ENCODE data around the gene PYGL. TPM values are rescaled to one million over a fixed set of nuclear protein-coding genes. Genes with fewer than 3 reads are reported as not detected.
"Not testable (repeated sequence)": the region's sequence is repeated elsewhere in the genome, so short reads cannot be mapped to it uniquely, and the experiment has no call there.

PYGL gene
- total RNA-seq, 1 experiment from 2014 or later = 199 TPM

- in situ Hi-C loops (cut with HindIII; ENCODE audit: low pct_unique_long_range_greater_than_20kb, low sequenced_read_pairs) = no loop called here
- DNase-seq (ENCODE audit: low read depth, low spot score) = peak; percentile 74
Measured at GRCh38 chr14:50961605-50962221, 17.4 kb upstream of the PYGL start.

- in situ Hi-C loops (cut with HindIII; ENCODE audit: low pct_unique_long_range_greater_than_20kb, low sequenced_read_pairs) = no loop called here
- no peak for DNase-seq (ENCODE audit: low read depth, low spot score)
Measured at GRCh38 chr14:50957296-50957695, 13.0 kb upstream of the PYGL start.

GRCh38 chr14:50956421-50956820 lies 12.1 kb upstream of the PYGL start:
- DNase-seq (ENCODE audit: low read depth, low spot score); in situ Hi-C loops (cut with HindIII; ENCODE audit: low pct_unique_long_range_greater_than_20kb, low sequenced_read_pairs): not testable (repeated sequence)

GRCh38 chr14:50955373-50956043 lies 11.2 kb upstream of the PYGL start:
- DNase-seq (ENCODE audit: low read depth, low spot score) = peak; percentile 95
- in situ Hi-C loops (cut with HindIII; ENCODE audit: low pct_unique_long_range_greater_than_20kb, low sequenced_read_pairs) = no loop called here

GRCh38 chr14:50954811-50955372 lies 10.6 kb upstream of the PYGL start:
- peak; percentile 61 for DNase-seq (ENCODE audit: low read depth, low spot score)
- in situ Hi-C loops (cut with HindIII; ENCODE audit: low pct_unique_long_range_greater_than_20kb, low sequenced_read_pairs) = no loop called here

- DNase-seq (ENCODE audit: low read depth, low spot score) = no peak
- in situ Hi-C loops (cut with HindIII; ENCODE audit: low pct_unique_long_range_greater_than_20kb, low sequenced_read_pairs) = no loop called here
Measured at GRCh38 chr14:50953502-50953901, 9.2 kb upstream of the PYGL start.

- no peak for DNase-seq (ENCODE audit: low read depth, low spot score)
- in situ Hi-C loops (cut with HindIII; ENCODE audit: low pct_unique_long_range_greater_than_20kb, low sequenced_read_pairs) = no loop called here
Measured at GRCh38 chr14:50951032-50951431, 6.7 kb upstream of the PYGL start.

GRCh38 chr14:50948205-50948604 lies 3.9 kb upstream of the PYGL start:
- in situ Hi-C loops (cut with HindIII; ENCODE audit: low pct_unique_long_range_greater_than_20kb, low sequenced_read_pairs) = no loop called here
- DNase-seq (ENCODE audit: low read depth, low spot score) = no peak

GRCh38 chr14:50947446-50947845 lies 3.2 kb upstream of the PYGL start:
- in situ Hi-C loops (cut with HindIII; ENCODE audit: low pct_unique_long_range_greater_than_20kb, low sequenced_read_pairs) = no loop called here
- DNase-seq (ENCODE audit: low read depth, low spot score) = peak; percentile 64

- no peak for DNase-seq (ENCODE audit: low read depth, low spot score)
- in situ Hi-C loops (cut with HindIII; ENCODE audit: low pct_unique_long_range_greater_than_20kb, low sequenced_read_pairs) = no loop called here
Measured at GRCh38 chr14:50946234-50946935, 2.1 kb upstream of the PYGL start.

GRCh38 chr14:50944647-50945413 lies 547 bp upstream of the PYGL start:
- in situ Hi-C loops (cut with HindIII; ENCODE audit: low pct_unique_long_range_greater_than_20kb, low sequenced_read_pairs) = no loop called here
- peak; percentile 68 for DNase-seq (ENCODE audit: low read depth, low spot score)

GRCh38 chr14:50943261-50943942 lies 881 bp downstream of the PYGL start:
- DNase-seq (ENCODE audit: low read depth, low spot score) = peak; percentile 79
- in situ Hi-C loops (cut with HindIII; ENCODE audit: low pct_unique_long_range_greater_than_20kb, low sequenced_read_pairs) = no loop called here

GRCh38 chr14:50941638-50942037 lies 2.6 kb downstream of the PYGL start:
- DNase-seq (ENCODE audit: low read depth, low spot score); in situ Hi-C loops (cut with HindIII; ENCODE audit: low pct_unique_long_range_greater_than_20kb, low sequenced_read_pairs): not testable (repeated sequence)

- in situ Hi-C loops (cut with HindIII; ENCODE audit: low pct_unique_long_range_greater_than_20kb, low sequenced_read_pairs) = no loop called here
- peak; percentile 96 for DNase-seq (ENCODE audit: low read depth, low spot score)
Measured at GRCh38 chr14:50941151-50941550, 3.1 kb downstream of the PYGL start.

- DNase-seq (ENCODE audit: low read depth, low spot score) = no peak
- in situ Hi-C loops (cut with HindIII; ENCODE audit: low pct_unique_long_range_greater_than_20kb, low sequenced_read_pairs) = no loop called here
Measured at GRCh38 chr14:50937800-50938199, 6.5 kb downstream of the PYGL start.

GRCh38 chr14:50937325-50937724 lies 7.0 kb downstream of the PYGL start:
- no peak for DNase-seq (ENCODE audit: low read depth, low spot score)
- in situ Hi-C loops (cut with HindIII; ENCODE audit: low pct_unique_long_range_greater_than_20kb, low sequenced_read_pairs) = no loop called here

- in situ Hi-C loops (cut with HindIII; ENCODE audit: low pct_unique_long_range_greater_than_20kb, low sequenced_read_pairs) = no loop called here
- no peak for DNase-seq (ENCODE audit: low read depth, low spot score)
Measured at GRCh38 chr14:50936882-50937281, 7.4 kb downstream of the PYGL start.

Data from SK-MEL-5 (cell line).